Measurements from ENCODE around the gene EXOC4.

DNA sequence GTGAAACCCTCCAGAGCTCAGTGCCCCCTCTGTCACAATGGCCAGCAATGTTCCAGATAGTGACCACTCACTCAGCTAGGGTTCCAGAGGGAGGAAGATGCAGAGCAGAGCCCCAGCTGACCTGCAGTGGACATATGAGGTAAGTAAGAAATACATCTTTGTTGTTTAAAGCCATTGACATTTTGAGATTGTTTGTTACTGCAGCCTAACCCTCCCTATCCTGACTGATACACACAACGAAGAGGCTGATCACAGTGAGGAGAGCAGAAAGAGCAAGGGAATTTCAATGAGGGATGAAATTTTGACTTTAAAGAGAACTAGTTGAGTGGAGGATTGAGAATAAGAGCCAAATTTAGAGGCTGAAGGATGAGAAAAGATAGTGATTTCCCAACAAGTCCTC lies 822.9 kb downstream of the EXOC4 start:
- TF ChIP-seq, protein P1, sequence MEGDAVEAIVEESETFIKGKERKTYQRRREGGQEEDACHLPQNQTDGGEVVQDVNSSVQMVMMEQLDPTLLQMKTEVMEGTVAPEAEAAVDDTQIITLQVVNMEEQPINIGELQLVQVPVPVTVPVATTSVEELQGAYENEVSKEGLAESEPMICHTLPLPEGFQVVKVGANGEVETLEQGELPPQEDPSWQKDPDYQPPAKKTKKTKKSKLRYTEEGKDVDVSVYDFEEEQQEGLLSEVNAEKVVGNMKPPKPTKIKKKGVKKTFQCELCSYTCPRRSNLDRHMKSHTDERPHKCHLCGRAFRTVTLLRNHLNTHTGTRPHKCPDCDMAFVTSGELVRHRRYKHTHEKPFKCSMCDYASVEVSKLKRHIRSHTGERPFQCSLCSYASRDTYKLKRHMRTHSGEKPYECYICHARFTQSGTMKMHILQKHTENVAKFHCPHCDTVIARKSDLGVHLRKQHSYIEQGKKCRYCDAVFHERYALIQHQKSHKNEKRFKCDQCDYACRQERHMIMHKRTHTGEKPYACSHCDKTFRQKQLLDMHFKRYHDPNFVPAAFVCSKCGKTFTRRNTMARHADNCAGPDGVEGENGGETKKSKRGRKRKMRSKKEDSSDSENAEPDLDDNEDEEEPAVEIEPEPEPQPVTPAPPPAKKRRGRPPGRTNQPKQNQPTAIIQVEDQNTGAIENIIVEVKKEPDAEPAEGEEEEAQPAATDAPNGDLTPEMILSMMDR (IDR thresholded peaks at IDR 0.05), result no peak
- no peak for TF ChIP-seq POLR2A (IDR thresholded peaks at IDR 0.05)
- TF ChIP-seq EP300 (IDR thresholded peaks at IDR 0.05), result no peak

Measured in sigmoid colon (tissue), 4 donors.